HCT116 (cell line): Measurements from ENCODE around the gene MAST4. TPM values are rescaled to one million over a fixed set of nuclear protein-coding genes. Genes with fewer than 3 reads are reported as not detected.

ENCODE experiments used
- ATAC-seq: fragments of 200-7000 bp; cut with Tn5 transposase; 2 replicates; pipeline ENCODE4 v1.9.1; 2020; ENCODE audit warnings: mild to moderate bottlenecking, moderate library complexity
- BruUV-seq: library from RNA; stranded (reverse); fragments of 400-500 nt; replicated peaks from 2 replicates; lab custom pipeline; 2021; lab: Mats Ljungman, UMichigan
- CTCF ChIA-PET: fragments of 300-600 bp; sonication (Branson Sonifier 250); formaldehyde crosslinking; loops from one replicate; lab custom pipeline; 2021; ENCODE audit warnings: antibody characterized with exemption; lab: Charles Lee
- POLR2A ChIA-PET: fragments of 300-600, 350-600 bp; sonication (Branson Sonifier 250); formaldehyde crosslinking; loops from one replicate; lab custom pipeline; 2021; ENCODE audit warnings: antibody characterized with exemption; lab: Charles Lee
- RAD21 ChIA-PET, 2 experiments: fragments of 300-600 bp; sonication (Branson Sonifier 250); formaldehyde crosslinking; loops; one replicate each; lab custom pipeline; 2023; ENCODE audit warnings: low total read pairs in 2 of 2; ENCODE audit not compliant: uncharacterized antibody in 2 of 2, unreplicated experiment in 2 of 2, low non-redundant PET in 1 of 2; lab: Charles Lee
- DNase-seq: peaks from one replicate; pipeline ENCODE4 v3.0.0-alpha.2; 2010; ENCODE audit warnings: low read depth, low spot score
- H2AFZ ChIP-seq: fragments of 200-600 bp; shearing (Covaris generic), sonication (generic); 2 replicates; pipeline ENCODE4 v1.6.1; 2017; ENCODE audit warnings: low read depth, mixed run types, mixed read lengths, antibody characterized with exemption, low read length; ENCODE audit not compliant: poor library complexity, severe bottlenecking
- H3K27ac ChIP-seq: 2 replicates; pipeline ENCODE4 v1.5.1; 2012; ENCODE audit warnings: low read depth, low read length
- H3K27me3 ChIP-seq: fragments of 200-600 bp; sonication (generic); 2 replicates; pipeline ENCODE4 v1.6.1; 2016; ENCODE audit warnings: mixed run types, low read length, mixed read lengths; ENCODE audit not compliant: insufficient read depth
- H3K36me3 ChIP-seq, 2 experiments: fragments of 200-500 bp in 1 of 2; fragments of 200-600 bp in 1 of 2; sonication (Bioruptor generic) in 1 of 2; sonication (generic) in 1 of 2; 2 replicates each; pipeline versions ENCODE4 v1.5.1 to v1.6.1; 2014 to 2016; ENCODE audit warnings: low read length in 2 of 2, inconsistent platforms in 1 of 2, mixed read lengths in 1 of 2, mixed run types in 1 of 2; ENCODE audit not compliant: insufficient read depth in 2 of 2, control insufficient read depth in 1 of 2
- H3K4me1 ChIP-seq, 2 experiments: fragments of 200-600 bp in 1 of 2; sonication (generic) in 1 of 2; 2 replicates each; pipeline versions ENCODE4 v1.5.1 to v1.6.1; 2012 to 2017; ENCODE audit warnings: low read length in 2 of 2, inconsistent platforms in 1 of 2, mild to moderate bottlenecking in 1 of 2, mixed read lengths in 1 of 2, mixed run types in 1 of 2, moderate library complexity in 1 of 2; ENCODE audit not compliant: insufficient read depth in 2 of 2, control insufficient read depth in 1 of 2
- H3K4me2 ChIP-seq: fragments of 200-600 bp; sonication (generic); 2 replicates; pipeline ENCODE4 v1.6.1; 2017; ENCODE audit warnings: mixed run types, low read length, mixed read lengths
- H3K4me3 ChIP-seq, 2 experiments: fragments of 200-600 bp in 1 of 2; sonication (generic) in 1 of 2; replicated peaks in 1 of 2; 2 replicates each; pipeline ENCODE4 v1.5.1; 2011 to 2016; ENCODE audit warnings: low read length in 2 of 2, control low read depth in 1 of 2, low read depth in 1 of 2, mild to moderate bottlenecking in 1 of 2, mixed read lengths in 1 of 2, mixed run types in 1 of 2
- H3K79me2 ChIP-seq: fragments of 200-600 bp; sonication (generic); 2 replicates; pipeline ENCODE4 v1.6.1; 2017; ENCODE audit warnings: mild to moderate bottlenecking, mixed run types, low read length, moderate library complexity, mixed read lengths; ENCODE audit not compliant: insufficient read depth
- H3K9ac ChIP-seq: fragments of 200-600 bp; sonication (generic); 2 replicates; pipeline ENCODE4 v1.6.1; 2016; ENCODE audit warnings: low read length, mixed read lengths
- H3K9me2 ChIP-seq: fragments of 200-600 bp; sonication (generic), shearing (Covaris generic); 2 replicates; pipeline ENCODE4 v1.6.1; 2017; ENCODE audit warnings: mixed run types, mild to moderate bottlenecking, moderate library complexity; ENCODE audit not compliant: insufficient read depth
- H3K9me3 ChIP-seq, 2 experiments: fragments of 200-500 bp in 1 of 2; fragments of 200-600 bp in 1 of 2; sonication (Bioruptor generic) in 1 of 2; sonication (generic) in 1 of 2; 2 replicates each; pipeline ENCODE4 v1.6.1; 2014 to 2017; ENCODE audit warnings: low read length in 2 of 2, mixed read lengths in 2 of 2, inconsistent platforms in 1 of 2, low read depth in 1 of 2, mild to moderate bottlenecking in 1 of 2, mixed run types in 1 of 2, moderate library complexity in 1 of 2; ENCODE audit not compliant: control insufficient read depth in 1 of 2, insufficient read depth in 1 of 2
- H4K20me1 ChIP-seq: fragments of 200-600 bp; sonication (generic), shearing (Covaris generic); 2 replicates; pipeline ENCODE4 v1.6.1; 2017; ENCODE audit warnings: mixed run types, mild to moderate bottlenecking, moderate library complexity; ENCODE audit not compliant: insufficient read depth
- CEBPB ChIP-seq: IDR thresholded peaks from 2 replicates; pipeline ENCODE4 v1.6.1; 2012; ENCODE audit warnings: low read depth
- ELF1 ChIP-seq: IDR thresholded peaks from 2 replicates; pipeline ENCODE4 v1.6.1; 2012; ENCODE audit warnings: low read depth, borderline replicate concordance
- EZH2 ChIP-seq: fragments of 200-600 bp; sonication (generic); IDR thresholded peaks from 2 replicates; pipeline ENCODE4 v1.6.1; 2017; ENCODE audit warnings: antibody characterized with exemption, mixed run types
- JUND ChIP-seq: IDR thresholded peaks from 2 replicates; pipeline ENCODE4 v1.6.1; 2012
- POLR2A ChIP-seq: IDR thresholded peaks from 2 replicates; pipeline ENCODE4 v1.7.0; 2011; ENCODE audit warnings: borderline replicate concordance; ENCODE audit not compliant: insufficient read depth, insufficient read length; ENCODE audit errors: extremely low read depth
- POLR2AphosphoS5 ChIP-seq: IDR thresholded peaks from 2 replicates; pipeline ENCODE4 v1.6.1; 2011; ENCODE audit warnings: mild to moderate bottlenecking, low read depth, low read length, moderate library complexity
- SIN3A ChIP-seq: IDR thresholded peaks from 2 replicates; pipeline ENCODE4 v1.6.1; 2012; ENCODE audit warnings: low read depth
- SRF ChIP-seq: IDR thresholded peaks from 2 replicates; pipeline ENCODE4 v1.6.1; 2012; ENCODE audit warnings: low read depth
- YY1 ChIP-seq: IDR thresholded peaks from 2 replicates; pipeline ENCODE4 v1.6.1; 2011; ENCODE audit warnings: low read length, low read depth, moderate library complexity, mild to moderate bottlenecking; ENCODE audit not compliant: insufficient replicate concordance; ENCODE audit errors: extremely low read depth
- ZFX ChIP-seq: fragments of 450-650 bp; IDR thresholded peaks from 2 replicates; pipeline ENCODE4 v1.6.1; 2017
- ZNF274 ChIP-seq: fragments of 200-500 bp; sonication (Bioruptor generic); IDR thresholded peaks from 2 replicates; pipeline ENCODE4 v1.6.1; 2014; ENCODE audit warnings: mild to moderate bottlenecking, low read depth, low read length, inconsistent platforms
- intact Hi-C: fragments of 100-400 bp; cut with micrococcal nuclease; formaldehyde crosslinking; loops from 2 replicates; pipeline ENCODE4 v1.10.0; 2022
- total RNA-seq: library from RNA; stranded (reverse); gene quantifications from one replicate; pipeline ENCODE4 v1.2.1, GENCODE V29; 2021; ENCODE audit not compliant: unreplicated experiment
- TF ChIP-seq, protein P1 (sequence below): IDR thresholded peaks from 2 replicates; pipeline ENCODE4 v1.6.1; 2012
- TF ChIP-seq, protein P2 (sequence below): IDR thresholded peaks from 2 replicates; pipeline ENCODE4 v1.6.1; 2012; ENCODE audit warnings: low read depth
- TF ChIP-seq, protein P3 (sequence below), 3 experiments: fragments of 200-600 bp in 1 of 3; sonication (generic) in 1 of 3; IDR thresholded peaks in 2 of 3; conservative IDR thresholded peaks in 1 of 3; 2 replicates each; pipeline ENCODE4 v1.5.1; 2012 to 2017; ENCODE audit warnings: low read depth in 2 of 3, low read length in 2 of 3, antibody characterized with exemption in 1 of 3, borderline replicate concordance in 1 of 3, control low read depth in 1 of 3, mild to moderate bottlenecking in 1 of 3, mixed read lengths in 1 of 3, mixed run types in 1 of 3, moderate library complexity in 1 of 3; ENCODE audit not compliant: insufficient read depth in 1 of 3

Gene MAST4
- total RNA-seq, 1 experiment from 2014 or later, result 1.1 TPM

DNA sequence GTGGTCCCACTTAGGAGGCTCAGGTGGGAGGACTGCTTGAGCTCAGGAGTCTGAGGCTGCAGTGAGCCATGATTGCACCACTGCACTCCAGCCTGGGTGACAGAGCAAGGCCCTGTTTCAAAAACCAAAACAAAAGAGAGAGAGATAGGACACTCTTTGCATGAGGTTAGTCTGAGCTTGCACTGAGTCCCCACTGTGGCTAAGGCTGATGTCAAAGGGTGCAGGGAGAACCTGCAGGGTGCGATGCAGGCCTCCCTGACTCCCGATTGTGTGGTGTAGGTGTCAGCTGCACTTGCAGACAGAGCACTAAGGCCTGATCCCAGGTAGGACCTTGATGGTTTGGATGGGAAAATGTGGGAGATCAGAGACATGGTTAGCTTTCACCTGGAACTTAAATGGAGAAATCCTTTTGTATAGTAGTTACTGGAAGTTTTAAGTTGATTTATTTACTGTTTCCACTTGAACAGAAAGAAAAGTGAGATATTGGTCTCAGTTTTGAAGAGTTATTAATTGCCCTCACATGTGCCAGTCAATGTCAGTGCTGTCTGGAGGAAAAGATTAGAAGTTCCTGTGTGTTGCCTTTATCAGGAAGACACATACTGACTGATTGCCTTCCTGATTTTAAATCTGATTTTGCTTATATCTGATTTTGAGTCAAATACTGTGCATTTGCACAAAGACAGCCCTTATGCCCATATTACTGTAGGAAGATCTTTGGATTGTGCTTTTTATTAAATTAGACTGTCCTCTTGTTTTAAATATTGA lies 260.0 kb downstream of the MAST4 start:
- Histone ChIP-seq H2AFZ (no peak overlapping the region), H3K79me2 (no peaks in the 10 kb centered on the region), H3K4me1 (no peaks in the 10 kb centered on the region), H3K9ac (no peak overlapping the region), H3K9me3 (no peaks in the 10 kb centered on the region), H3K27me3 (peaks cover 40% of the 10 kb centered on the region), H3K36me3 (no peaks in the 10 kb centered on the region), H3K27ac (no peak overlapping the region), H3K9me2 (no peaks in the 10 kb centered on the region), H3K4me3 (no peak overlapping the region), H4K20me1 (no peaks in the 10 kb centered on the region), H3K4me2 (no peak overlapping the region)
- RAD21 ChIA-PET, result no interaction called here
- DNase-seq (no peak), ATAC-seq (no peak)
- intact Hi-C loops, result no loop called here
- BruUV-seq, result no TSS peak
- TF ChIP-seq YY1 (no peak), EZH2 (no peak), SIN3A (no peak)
- CTCF ChIA-PET, result no interaction called here
- POLR2A ChIA-PET, result no interaction called here

DNA sequence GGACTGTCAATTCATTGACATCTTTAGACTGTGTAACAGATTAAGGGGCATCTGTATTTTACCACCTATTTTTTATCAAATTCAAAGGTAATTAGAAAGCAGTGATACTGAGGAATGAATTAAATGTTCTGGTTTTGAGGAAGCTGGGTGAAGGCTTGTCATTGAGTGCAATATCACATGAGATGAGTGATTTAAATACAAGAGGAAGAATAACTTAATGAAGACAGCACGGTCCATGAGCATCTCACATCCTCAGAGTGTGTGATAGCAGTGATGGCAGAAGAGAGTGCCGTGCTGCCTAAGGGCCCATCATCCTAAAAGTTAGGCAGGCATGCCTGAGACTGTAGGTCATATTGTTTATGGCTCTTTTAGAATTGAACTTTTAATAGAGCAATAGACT lies 263.3 kb downstream of the MAST4 start:
- Histone ChIP-seq H3K9me3 (no peaks in the 10 kb centered on the region), H3K27me3 (peaks cover 48% of the 10 kb centered on the region), H3K4me3 (no peak overlapping the region), H3K4me1 (no peaks in the 10 kb centered on the region), H3K79me2 (no peaks in the 10 kb centered on the region), H2AFZ (no peak overlapping the region), H4K20me1 (no peaks in the 10 kb centered on the region), H3K9me2 (no peaks in the 10 kb centered on the region), H3K27ac (no peak overlapping the region), H3K9ac (no peak overlapping the region), H3K4me2 (no peak overlapping the region), H3K36me3 (no peaks in the 10 kb centered on the region)
- BruUV-seq, result no TSS peak
- DNase-seq (no peak), ATAC-seq (no peak)
- intact Hi-C loops, result no loop called here
- ChIA-PET CTCF (no interaction called here), RAD21 (no interaction called here), POLR2A (no interaction called here)
- no peak for TF ChIP-seq ZFX
- TF ChIP-seq, protein P1, sequence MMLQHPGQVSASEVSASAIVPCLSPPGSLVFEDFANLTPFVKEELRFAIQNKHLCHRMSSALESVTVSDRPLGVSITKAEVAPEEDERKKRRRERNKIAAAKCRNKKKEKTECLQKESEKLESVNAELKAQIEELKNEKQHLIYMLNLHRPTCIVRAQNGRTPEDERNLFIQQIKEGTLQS, result no peak
- TF ChIP-seq, protein P2, sequence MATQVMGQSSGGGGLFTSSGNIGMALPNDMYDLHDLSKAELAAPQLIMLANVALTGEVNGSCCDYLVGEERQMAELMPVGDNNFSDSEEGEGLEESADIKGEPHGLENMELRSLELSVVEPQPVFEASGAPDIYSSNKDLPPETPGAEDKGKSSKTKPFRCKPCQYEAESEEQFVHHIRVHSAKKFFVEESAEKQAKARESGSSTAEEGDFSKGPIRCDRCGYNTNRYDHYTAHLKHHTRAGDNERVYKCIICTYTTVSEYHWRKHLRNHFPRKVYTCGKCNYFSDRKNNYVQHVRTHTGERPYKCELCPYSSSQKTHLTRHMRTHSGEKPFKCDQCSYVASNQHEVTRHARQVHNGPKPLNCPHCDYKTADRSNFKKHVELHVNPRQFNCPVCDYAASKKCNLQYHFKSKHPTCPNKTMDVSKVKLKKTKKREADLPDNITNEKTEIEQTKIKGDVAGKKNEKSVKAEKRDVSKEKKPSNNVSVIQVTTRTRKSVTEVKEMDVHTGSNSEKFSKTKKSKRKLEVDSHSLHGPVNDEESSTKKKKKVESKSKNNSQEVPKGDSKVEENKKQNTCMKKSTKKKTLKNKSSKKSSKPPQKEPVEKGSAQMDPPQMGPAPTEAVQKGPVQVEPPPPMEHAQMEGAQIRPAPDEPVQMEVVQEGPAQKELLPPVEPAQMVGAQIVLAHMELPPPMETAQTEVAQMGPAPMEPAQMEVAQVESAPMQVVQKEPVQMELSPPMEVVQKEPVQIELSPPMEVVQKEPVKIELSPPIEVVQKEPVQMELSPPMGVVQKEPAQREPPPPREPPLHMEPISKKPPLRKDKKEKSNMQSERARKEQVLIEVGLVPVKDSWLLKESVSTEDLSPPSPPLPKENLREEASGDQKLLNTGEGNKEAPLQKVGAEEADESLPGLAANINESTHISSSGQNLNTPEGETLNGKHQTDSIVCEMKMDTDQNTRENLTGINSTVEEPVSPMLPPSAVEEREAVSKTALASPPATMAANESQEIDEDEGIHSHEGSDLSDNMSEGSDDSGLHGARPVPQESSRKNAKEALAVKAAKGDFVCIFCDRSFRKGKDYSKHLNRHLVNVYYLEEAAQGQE, result no peak
- TF ChIP-seq CEBPB, result no peak
- no peak for TF ChIP-seq ZNF274
- TF ChIP-seq, protein P3, sequence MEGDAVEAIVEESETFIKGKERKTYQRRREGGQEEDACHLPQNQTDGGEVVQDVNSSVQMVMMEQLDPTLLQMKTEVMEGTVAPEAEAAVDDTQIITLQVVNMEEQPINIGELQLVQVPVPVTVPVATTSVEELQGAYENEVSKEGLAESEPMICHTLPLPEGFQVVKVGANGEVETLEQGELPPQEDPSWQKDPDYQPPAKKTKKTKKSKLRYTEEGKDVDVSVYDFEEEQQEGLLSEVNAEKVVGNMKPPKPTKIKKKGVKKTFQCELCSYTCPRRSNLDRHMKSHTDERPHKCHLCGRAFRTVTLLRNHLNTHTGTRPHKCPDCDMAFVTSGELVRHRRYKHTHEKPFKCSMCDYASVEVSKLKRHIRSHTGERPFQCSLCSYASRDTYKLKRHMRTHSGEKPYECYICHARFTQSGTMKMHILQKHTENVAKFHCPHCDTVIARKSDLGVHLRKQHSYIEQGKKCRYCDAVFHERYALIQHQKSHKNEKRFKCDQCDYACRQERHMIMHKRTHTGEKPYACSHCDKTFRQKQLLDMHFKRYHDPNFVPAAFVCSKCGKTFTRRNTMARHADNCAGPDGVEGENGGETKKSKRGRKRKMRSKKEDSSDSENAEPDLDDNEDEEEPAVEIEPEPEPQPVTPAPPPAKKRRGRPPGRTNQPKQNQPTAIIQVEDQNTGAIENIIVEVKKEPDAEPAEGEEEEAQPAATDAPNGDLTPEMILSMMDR (IDR thresholded peaks at IDR 0.05 in 2 of 3, conservative IDR thresholded peaks at IDR 0.05 in 1 of 3; ENCODE audit: borderline replicate concordance in 1 of 3, insufficient read depth in 1 of 3, low read depth in 2 of 3, low read length in 2 of 3), result no peak
- TF ChIP-seq SRF, result no peak
- no peak for TF ChIP-seq POLR2A
- TF ChIP-seq POLR2AphosphoS5, result no peak
- no peak for TF ChIP-seq JUND
- no peak for TF ChIP-seq ELF1
